Retinal pigment epithelial cell (primary cell): Measurements from ENCODE around the gene MYL5.
"Not testable (repeated sequence)": the region's sequence is repeated elsewhere in the genome, so short reads cannot be mapped to it uniquely, and the experiment has no call there.

ENCODE experiments used
- DNase-seq: peaks from one replicate; pipeline ENCODE4 v3.0.0-alpha.2; 2010; ENCODE audit warnings: low read depth
- H3K4me3 ChIP-seq: 2 replicates; pipeline ENCODE4 v1.5.1; 2011; ENCODE audit warnings: mild to moderate bottlenecking, low read length, control low read depth, moderate library complexity
- TF ChIP-seq, protein P1 (sequence below): conservative IDR thresholded peaks from 2 replicates; pipeline ENCODE4 v1.5.1; 2011; ENCODE audit warnings: low read depth, low read length, control low read depth, inconsistent platforms

The MYL5 gene

DNA sequence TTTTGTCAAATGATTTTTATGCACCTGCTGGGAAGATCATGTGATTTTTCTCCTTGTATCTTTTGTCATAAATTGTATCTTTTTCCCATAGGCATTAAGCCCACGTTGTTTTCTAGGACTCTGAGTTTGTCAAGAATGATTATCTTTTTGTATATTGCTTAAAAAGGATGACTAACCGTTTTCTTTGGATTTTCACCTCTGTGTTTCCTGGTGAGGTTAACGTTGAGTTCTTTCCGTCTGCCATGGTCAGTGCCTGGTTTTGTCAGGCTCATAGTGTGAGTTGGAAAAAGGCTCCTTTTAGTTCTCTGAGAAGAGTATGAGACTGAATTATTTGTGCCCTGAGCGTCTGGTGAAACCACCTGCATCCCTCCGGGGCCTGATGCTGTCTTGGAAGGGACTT is 53.2 kb downstream of the MYL5 start:
- TF ChIP-seq, protein P1, sequence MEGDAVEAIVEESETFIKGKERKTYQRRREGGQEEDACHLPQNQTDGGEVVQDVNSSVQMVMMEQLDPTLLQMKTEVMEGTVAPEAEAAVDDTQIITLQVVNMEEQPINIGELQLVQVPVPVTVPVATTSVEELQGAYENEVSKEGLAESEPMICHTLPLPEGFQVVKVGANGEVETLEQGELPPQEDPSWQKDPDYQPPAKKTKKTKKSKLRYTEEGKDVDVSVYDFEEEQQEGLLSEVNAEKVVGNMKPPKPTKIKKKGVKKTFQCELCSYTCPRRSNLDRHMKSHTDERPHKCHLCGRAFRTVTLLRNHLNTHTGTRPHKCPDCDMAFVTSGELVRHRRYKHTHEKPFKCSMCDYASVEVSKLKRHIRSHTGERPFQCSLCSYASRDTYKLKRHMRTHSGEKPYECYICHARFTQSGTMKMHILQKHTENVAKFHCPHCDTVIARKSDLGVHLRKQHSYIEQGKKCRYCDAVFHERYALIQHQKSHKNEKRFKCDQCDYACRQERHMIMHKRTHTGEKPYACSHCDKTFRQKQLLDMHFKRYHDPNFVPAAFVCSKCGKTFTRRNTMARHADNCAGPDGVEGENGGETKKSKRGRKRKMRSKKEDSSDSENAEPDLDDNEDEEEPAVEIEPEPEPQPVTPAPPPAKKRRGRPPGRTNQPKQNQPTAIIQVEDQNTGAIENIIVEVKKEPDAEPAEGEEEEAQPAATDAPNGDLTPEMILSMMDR: no peak
- no peak for DNase-seq
- H3K4me3 ChIP-seq: no peak overlapping the region

DNA sequence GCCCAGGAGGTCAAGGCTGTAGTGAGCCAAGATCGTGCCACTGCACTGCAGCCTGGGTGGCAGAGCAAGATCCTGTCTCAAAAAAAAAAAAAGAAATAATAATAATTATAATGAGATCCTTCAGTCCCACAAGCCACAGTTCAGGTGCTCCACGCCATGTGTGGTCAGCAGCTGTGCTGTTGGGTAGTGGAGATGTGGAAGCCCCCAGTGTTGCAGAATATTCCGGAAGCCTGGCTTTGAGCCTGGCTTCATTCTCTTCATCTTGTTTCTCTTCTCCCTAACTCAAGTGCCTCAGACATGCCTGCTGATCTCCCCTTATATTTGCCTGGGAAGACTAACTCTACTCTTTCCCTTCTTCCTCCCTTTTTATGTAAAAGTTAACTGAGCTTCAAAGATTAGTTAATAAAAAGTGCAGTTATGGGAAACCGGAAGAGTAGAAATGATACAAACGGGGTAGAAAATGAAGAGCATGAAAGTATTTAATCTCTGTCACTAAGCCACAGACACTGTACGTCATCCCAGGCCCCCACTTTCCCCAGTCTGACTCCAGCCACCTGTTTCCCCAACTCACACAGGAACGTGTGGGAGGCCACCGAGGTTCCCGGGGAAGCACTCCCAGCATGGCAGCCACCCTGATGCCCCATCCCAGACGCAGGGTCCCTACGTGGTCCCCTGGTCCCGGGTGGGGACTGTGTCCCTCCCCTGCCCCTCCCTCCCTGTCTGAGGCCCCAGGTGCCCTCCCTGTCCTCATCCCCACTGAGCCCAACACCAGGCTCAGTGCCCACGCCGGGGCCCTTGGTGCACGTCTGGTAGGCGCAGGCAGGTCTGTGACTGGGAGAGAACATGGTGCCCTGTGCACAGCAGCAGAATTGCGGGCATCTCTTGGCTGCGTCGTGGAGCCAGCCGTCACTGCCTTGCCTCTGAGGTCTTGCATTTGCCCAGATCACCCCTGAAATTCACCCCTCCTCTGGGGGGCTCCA is 55.3 kb downstream of the MYL5 start:
- TF ChIP-seq, protein P1: no peak
- no peak overlapping the region for H3K4me3 ChIP-seq
- no peak for DNase-seq

DNA sequence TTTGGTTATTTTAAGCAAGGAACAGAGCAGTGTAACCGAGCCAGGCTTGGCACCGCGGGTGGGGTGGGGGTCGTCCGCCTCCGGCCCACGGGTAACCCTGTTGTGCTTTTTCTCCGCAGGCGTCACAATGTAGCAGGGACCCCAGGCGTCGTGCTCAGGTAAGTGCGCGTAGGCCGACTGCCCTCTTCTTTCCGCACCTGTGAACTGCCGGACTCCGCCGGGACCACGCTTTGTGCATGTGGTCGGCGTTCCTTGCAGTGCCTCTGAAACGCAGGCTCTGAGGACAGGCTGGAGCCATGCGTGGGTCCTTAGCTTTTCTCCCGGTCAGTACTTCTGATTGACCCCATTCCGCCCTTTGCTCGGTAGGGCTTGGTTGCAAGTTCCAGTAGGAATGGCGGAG is 56.2 kb downstream of the MYL5 start:
- DNase-seq: no peak
- H3K4me3 ChIP-seq: no peak overlapping the region
- TF ChIP-seq, protein P1: no peak

DNA sequence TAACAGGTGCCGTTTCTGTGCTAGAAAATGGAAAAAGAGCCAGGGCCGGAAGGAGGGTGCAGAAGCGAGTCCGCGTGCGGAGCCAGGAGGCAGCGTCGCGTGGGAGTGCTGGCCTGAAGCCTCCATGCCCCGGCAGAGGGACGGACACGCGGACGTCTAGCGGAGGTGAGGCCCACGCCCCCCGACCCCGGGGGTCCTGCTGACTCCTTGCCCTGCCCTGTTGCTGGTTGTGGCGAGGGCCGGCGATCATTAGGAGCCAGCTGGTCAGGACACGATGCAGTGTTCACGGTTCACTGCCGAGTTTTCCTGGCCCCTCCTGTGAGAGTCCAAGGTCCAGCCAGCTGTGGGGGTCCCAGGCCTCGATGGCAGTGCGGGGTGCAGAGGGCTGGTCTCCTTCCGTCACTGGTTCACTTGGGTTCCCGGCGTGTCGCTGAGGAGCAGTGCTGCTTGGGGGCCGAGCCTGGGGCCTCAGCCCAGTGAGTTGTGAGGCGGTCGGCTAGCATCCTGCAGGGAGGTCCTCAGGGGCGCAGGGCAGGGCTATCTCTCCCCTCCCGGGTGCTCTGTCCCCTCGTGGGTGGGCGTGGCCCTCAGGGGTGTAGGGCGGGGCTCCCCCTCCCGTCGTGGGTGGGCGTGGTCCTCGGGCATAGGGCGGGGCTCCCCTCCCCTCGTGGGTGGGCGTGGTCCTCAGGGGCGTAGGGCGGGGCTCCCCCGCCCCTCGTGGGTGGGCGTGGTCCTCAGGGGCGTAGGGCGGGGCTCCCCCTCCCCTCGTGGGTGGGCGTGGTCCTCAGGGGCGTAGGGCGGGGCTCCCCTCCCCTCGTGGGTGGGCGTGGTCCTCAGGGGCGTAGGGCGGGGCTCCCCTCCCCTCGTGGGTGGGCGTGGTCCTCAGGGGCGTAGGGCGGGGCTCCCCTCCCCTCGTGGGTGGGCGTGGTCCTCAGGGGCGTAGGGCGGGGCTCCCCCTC is 56.9 kb downstream of the MYL5 start:
- DNase-seq: not testable (repeated sequence)

More for the DNA sequence above, 56.9 kb downstream of the MYL5 start:
- H3K4me3 ChIP-seq: not testable (repeated sequence)
